Activated T-cell treated with anti-CD3 and anti-CD28 coated beads for 1 hour (primary cell): ENCODE data around the gene KIF23.
"Not testable (repeated sequence)": the region's sequence is repeated elsewhere in the genome, so short reads cannot be mapped to it uniquely, and the experiment has no call there.

ENCODE experiments used
- DNase-seq: peaks from one replicate; pipeline ENCODE4 v3.0.0-alpha.2; 2020; ENCODE audit warnings: low read depth

Gene KIF23

DNA sequence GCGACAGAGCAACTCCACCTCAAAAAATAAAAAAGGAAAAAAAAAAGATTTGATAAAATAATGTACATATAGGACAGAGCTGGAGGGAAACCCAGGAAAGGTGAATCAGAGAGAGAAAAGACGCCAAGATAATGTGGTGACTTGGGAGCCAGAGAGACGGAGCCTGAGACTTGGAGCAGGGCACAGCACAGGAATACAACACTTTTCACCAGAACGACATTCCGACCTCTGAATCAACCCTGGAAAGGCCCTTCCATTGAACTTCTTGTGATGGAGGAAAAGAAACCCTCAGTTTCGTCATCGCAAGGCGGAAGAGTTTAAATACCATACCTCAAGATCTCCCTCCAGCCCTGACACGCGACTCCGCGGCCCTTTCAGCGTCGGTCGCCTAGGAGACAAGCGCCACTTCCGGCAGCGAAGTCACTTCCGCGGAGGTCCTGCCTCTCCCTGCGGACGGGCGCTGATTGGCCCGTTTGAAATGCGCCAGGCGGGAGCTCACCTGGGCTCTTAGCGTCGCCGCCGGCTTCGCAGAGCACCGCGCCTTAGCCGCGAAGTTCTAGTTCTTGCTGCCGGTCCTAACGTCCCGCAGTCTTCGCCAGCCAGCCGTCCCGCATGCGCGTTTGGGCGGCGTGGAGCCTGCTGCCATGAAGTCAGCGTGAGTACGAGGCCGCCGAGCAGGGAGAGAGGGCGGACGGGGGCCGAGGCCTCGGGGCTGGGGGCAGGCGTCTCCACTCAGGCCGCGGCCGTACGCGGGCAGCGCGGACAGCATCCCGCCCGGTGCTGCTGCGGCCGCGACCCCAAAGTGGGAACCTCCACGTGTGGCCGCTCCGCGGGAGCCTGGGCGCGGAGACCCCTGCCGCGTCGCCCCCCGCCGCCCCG is at the start of gene KIF23:
KIF23 (plus strand) TSS at position 528 of the 879 bp plus-strand sequence; CDS start at position 645, 117 bp downstream.
- DNase-seq: peak; percentile 89

DNA sequence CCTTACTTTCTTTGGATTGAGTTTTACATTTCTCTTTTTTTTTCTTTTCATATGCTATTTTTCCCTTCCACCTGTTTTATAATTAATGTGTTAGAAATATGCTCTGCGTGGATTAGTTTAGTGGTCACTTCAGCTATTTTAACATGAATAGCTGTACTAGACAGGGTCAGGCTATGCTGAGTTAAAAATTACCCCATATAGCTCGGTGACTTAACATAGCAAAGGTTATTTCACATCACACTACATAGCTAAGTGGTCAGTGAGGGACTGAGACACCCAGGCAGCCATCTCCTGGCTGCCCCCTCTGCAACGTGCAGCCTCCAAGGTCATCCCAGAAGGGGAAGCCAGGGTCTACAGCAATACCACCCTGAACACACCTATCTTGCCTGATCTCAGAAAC is 46.9 kb upstream of the KIF23 start:
- no peak for DNase-seq

DNA sequence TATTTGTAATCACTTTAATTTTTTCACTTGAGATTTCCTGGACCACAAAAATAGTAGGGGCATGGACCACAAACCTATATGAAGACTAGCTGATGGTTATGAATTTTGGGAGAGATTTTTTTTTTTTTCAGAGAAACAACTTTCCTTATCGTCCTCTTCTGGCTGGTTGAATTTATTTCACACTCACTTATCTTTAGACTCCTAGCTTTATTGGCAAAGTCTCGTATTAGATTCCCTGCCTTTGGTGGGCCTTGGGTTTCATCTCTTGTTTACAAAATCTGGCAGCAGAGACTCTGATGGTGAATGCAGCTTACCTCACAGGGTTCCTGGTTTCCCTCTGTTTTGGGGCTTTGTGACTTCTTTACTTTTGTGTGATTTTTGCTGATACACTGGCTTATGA is 44.5 kb upstream of the KIF23 start:
- no peak for DNase-seq

DNA sequence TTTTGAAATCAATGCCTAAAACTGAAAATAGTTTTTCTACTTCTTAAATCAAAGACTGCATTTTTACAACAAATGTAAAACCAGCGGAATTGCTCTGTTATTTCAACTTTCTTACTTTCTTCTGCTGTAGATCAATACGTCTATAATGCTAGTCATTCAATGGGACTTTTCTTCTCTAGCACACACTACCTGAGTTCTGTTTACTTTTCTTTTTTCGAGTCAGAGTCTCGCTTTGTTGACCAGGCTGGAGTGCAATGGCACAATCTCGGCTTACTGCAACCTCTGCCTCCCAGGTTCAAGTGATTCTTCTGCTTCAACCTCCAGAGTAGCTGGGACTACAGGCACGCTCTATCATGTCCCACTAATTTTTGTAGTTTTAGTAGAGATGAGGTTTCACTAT is 40.7 kb upstream of the KIF23 start:
- DNase-seq: no peak

DNA sequence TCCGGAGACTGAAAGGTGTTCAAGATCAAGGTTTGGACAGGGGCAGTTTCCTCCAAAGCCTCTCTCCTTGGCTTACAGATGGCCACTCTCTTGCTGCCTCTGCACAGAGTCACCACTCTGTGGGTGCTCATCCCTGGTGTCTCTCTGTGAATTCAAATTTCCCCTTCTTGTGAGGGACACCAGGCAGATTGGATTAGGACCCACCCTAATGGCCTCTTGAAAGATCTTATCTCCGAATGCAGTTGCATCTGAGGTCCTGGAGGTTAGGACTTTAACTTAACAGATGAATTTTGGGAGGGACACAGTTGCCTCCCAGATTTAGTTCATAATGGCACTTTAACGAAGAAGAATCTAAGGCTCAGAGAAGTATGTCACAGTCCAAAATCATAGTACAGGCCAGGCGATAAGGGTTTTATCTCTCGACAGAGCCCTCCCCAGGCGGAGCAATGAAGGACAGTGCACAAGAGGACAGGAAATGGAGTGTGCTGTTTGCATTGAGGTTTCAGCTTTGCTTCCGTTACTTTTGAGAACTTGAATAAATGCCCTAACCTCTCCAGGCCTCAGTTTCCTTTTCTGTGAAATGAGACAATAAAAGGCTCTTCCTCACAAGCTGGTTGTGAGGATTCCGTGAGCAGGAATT is 38.9 kb upstream of the KIF23 start:
- DNase-seq: no peak

DNA sequence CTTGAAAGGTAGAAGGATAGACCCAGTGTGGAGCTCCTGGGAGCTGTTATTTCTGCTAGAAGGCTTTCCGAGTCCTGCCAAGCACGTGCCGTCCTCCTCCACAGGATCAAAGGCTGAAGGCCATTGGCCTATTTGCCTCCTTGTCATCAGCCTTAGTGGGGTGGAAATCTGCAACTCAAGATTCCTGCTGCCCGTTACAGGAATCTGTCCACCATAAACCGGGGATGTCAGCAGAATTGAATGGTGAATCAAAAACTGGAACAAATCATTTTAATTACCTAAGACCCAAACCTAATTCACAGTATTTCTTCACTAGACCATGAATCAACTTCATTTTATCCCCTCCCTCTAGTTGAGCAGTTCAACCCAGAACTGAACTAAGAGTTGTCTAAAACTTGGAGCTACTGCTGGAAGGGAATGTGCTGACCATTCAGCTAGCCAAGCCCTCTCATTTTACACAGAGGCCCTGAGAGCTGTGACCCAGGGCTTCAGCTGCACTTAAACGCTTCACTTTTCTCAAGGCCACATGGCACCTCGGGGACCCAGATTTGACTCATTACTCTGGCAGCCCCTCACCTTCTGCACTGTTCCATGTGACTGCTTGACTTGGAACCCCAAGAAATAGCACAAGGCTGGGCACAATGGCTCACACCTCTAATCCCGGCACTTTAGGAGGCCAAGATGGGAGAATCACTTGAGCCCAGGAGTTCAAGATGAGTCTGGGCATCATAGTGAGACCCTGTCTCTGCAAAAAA is 36.8 kb upstream of the KIF23 start:
- DNase-seq: no peak

DNA sequence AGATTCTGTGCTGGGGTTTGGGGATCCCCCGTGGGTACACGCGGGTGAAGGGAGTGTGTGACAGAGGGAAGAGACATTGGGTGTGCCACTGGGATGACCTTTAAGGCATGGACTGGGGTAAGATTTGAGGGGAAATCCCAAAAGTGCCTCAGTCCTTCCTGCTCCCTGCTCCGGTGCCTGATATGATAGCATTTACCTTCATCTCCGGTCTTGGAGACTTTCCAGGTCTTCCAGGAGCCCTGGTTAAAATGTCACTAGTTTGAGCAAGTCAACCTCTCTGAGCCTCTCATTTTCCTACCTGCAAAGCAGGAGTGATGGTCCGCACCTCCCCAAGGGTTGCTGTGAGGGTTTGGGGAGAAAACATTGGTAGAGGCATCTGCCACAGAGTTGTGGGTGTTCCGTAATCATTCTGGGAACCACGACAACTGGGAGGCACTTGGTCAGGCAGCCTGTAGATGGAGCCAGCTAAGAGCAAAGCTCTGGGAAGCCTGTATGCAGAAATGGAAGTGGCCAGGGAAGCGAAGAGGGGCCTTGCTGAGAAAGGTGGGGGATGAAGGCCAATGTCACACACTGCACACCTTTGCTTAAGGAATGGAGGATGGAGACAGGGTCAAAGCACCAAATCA is 33.9 kb upstream of the KIF23 start:
- no peak for DNase-seq

DNA sequence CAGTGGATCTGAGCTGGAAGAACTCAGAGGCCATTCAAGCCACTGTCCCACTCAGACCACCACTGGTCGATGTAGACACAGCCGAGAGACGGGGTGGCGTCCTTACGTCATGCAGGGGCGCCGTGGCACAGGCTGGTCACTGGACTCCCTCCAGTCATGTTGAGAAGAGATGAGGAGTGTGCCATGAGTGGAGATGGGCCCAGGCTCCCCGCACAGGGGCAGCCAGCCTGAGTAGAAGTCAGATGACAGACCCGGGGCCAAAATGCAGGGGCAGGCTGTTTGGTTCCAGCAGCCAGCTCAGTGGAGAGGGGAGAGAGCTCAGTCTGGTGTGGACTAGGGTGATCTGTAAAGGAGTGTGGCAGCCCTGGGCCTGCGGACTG is 33.4 kb upstream of the KIF23 start:
- no peak for DNase-seq

DNA sequence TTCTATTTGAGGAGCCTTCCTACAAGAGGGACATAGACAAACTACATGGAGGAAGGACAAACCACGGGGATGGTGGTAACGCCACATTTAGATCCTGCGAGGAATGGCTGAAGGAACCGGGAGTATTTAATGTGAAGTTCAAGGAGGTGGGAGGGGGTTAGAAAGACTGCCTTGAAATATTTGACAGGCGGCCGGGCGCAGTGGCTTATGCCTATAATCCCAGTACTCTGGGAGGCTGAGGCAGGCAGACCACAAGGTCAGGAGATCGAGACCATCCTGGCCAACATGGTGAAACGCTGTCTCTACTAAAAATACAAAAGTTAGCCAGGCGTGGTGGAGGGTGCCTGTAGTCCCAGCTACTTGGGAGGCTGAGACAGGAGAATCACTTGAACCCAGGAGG is 32.0 kb upstream of the KIF23 start:
- DNase-seq: not testable (repeated sequence)

DNA sequence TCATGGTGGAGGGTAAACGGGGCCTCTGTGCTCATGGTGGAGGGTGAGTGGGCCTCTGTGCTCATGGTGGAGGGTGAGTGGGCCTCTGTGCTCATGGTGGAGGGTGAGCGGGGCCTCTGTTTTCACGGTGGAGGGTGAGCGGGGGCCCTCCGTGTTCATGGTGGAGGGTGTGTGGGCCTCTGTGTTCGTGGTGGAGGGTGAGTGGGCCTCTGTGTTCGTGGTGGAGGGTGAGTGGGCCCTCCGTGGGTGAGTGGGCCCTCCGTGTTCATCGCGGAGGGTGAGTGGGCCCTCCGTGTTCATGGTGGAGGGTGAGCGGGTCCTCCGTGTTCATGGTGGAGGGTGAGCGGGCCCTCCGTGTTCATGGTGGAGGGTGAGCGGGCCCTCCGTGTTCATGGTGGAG is 30.1 kb upstream of the KIF23 start:
- not testable (repeated sequence) for DNase-seq

DNA sequence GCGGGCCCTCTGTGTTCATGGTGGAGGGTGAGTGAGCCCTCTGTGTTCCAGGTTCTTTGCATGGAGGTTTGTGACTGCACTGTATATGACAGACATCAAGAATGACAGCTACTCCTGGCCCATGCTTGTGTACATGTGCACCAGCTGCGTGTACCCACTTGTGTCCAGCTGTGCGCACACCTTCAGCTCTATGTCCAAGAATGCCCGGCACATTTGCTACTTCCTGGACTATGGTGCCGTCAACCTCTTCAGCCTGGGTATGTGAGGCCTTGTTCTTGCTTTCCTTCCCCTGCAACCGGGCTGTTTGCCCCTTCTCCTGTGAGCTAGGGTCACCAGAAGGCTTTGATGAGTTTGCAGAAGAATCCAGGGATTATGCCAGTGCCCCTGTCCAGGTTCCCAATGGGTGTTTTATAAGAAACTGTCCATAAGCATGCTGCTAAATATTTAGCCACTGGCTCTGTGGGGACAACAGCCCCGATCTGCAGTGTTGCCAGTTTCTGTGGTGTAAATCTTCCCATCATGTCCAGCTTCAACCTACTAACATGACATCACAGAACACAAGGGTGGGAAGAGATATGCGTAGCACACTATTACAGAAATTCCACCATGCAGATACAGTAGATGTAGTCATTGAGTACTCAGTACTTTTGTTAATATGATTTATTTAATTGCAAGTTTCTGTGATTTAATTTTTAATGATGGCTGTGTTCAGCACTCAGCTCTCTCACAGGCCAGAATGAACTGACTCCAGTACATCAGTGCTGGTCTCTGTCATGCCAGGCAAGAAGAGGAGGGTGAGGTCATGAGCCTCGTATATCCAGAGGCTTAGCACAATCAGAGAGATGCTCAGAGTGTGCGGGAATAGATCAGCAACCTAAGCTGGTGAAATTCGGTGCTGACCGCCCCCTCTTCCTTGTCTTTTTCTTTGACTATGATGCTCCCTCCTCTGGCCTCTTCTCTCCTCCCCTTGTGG is 29.2 kb upstream of the KIF23 start:
- DNase-seq: no peak

DNA sequence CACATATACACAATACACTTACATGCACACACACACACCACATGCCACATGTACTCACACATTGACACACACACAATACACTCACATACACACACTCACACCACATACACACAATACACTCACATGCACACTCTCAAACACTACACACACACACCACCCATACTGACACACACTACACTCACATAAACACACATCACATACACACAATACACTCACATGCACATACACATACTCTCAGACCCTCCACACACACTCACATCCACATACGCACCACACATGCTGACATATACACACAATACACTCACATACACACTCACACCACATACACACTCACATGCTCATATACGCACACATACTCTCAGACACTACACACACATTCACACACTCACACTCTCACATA is 28.3 kb upstream of the KIF23 start:
- no peak for DNase-seq

DNA sequence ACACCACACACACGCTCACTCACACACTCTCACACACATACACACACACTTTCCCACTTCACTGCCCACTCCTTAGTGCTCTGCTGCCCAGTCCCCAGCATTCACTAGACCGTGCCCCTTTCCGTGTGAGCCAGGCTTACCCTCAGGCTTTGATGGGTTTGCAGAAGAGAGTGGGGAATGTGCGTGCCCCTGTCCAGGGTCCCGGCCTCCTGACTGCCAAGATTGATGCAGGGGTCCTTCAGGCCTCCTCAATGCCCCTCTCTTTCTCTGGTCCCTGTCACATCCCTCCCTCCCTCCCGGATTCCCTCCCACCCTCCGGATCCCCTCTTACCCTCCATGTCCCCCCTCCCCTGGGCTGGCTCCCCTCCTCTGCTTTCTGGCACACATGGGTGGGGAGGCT is 27.9 kb upstream of the KIF23 start:
- DNase-seq: no peak

DNA sequence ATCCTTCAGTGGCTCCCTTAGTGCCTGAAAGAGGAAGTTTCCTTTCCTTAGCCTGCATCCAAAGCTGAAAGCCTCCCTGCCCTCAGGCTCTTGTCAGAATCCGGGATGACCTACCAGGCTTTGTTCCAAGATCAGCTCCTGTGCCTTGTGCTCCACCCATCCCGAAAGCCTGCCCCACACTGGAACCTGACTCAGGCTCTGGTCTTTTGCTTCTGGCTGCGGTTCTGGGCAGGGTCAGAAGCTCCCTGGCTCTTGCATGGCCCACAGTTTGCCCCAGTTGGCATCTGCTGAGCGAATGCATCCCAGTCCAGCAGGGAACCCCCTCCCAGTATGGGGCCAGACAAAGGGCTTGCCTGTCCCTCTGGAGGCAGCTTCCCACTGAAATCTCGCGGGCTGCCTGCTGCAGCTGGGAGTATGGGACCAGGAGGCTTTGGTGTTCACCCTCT is 25.9 kb upstream of the KIF23 start:
- no peak for DNase-seq

DNA sequence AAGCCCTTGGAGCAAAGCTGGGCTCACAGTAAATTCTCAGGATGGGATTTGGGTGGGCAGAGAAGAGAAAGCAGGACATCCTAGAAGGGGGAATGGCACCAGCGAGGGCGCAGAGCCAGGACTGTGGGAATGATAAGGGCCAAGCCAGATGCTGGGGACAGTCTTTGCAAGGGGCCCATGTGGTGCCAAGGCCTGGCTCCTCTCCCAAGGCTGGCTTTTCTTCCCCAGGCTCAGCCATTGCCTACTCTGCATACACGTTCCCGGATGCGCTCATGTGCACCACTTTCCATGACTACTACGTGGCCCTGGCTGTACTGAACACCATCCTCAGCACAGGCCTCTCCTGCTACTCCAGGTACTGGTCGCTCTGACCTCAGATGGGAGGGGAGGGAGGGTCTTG is 24.7 kb upstream of the KIF23 start:
- DNase-seq: no peak

DNA sequence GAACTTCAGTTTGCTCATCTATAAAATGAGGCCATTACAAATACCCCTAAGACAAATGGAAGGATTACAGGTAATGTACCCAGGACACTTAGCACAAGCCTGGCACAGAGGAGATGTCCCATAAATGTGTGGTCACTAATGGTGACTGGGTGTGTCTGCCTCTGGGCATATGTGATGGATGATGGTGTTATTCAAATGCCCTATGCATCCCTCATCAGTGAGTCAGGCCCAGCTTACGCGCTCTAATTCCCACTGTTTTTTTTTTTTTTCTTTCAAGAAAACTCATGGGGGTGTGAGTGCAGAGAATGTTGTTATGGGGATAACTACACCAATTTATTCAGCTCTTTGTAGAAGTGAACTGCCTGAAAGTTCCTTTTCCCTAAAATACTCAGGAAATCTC is 23.6 kb upstream of the KIF23 start:
- no peak for DNase-seq

DNA sequence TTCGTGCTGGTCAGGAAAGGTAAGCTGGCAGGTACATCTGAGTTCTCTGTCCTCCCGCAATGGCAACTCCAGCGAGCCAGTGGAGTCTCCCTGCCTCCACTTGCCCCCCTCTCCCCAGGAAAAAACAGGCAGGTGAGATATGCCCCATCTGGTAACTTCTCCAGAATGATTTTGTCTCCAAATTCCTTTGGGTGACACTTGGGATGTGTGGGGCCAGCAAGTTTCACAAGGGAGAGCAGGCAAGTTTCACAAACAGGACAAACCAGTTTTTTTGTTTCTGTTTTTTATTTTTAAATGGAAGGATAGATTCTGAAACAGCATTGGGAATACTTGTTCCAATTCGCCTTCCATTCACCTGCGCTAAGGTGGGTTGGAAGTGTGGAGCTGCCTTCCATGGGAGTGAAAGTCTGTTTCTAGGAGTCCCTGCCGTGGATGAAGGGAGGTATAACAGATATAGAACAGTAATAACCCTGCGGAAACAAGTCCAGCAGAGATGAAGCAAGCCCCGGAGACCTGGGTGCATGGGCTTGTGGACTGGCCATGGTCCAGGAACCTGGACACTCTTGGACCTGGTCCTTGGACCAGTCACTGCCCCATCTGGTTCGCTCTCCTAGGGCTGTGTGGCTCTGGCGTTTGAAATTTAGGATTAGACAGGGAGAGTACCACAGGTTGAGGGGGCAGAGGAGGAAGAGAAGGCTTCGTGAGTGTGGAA is 22.9 kb upstream of the KIF23 start:
- DNase-seq: no peak

DNA sequence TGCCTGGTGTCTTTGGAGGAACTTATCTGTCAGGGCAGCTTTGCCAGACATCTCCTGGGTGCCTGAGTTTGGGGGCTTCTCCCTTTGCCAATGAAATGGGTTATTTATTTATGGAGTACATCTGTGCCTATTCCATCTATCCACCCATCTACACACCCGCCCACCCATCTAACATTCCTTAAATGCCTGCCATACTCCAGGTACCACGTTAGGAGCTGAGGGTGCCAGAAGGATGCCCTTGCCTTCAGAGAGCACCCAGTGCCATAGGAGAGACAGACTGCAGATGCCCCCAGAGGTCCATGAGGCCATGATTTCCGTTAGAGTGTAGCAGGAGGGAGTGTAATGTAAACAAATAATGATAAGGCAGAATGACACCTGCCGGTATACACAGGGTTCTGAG is 21.8 kb upstream of the KIF23 start:
- DNase-seq: no peak

DNA sequence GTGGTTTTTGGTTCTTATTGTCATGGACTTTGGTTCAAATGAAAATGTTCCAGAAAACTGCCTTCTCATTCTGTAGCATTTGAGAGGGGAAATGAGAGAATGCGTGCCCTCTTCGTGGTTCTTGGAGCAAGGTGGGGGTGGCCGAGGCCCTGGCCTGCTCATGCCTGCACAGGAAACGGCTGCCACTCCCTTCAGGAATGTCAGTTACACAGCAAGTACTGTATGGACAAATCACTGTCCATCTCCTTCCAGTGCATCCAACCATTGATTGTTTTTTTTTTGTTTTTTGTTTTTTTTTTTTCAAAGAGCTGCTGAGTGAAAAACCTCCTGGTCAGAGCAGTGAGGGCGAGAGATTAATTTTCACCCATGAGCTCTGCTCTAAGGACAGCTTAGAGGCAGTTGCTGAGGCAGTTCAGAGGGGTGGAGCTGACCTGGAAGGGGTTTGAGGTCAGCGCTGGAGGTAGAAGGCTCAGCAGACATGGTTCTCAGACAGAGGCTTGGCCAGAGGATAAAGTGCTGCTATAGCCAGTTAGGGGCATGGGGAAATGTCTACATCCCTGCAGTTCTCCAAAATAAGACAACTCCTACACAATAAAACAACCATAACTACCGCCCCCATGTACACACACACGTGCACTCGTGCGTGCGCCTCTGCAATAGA is 20.2 kb upstream of the KIF23 start:
- no peak for DNase-seq
